ENCODE data around the gene JOSD1. TPM values are rescaled to one million over a fixed set of nuclear protein-coding genes. Genes with fewer than 3 reads are reported as not detected.

JOSD1 gene
- total RNA-seq, 1 donor from 2014 or later, result 44.7 TPM

GRCh38 chr22:38742176-38742942 is 41.6 kb upstream of the JOSD1 start:
- Histone ChIP-seq H3K36me3 (peaks cover 100% of the 10 kb centered on the region), H3K9me3 (no peaks in the 10 kb centered on the region), H3K27ac (no peak overlapping the region), H3K4me3 (no peak overlapping the region), H3K4me1 (no peaks in the 10 kb centered on the region), H3K27me3 (ENCODE audit: low read depth) (no peaks in the 10 kb centered on the region)
- TF ChIP-seq CTCF (IDR thresholded peaks at IDR 0.05), result no peak
- DNase-seq (no peak), ATAC-seq (no peak)
- intact Hi-C loops (cut with DNase I), result no loop called here

- H3K36me3 ChIP-seq, result peaks cover 100% of the 10 kb centered on the region
- ATAC-seq (no peak), DNase-seq (no peak)
- H3K27me3 ChIP-seq (ENCODE audit: low read depth), result no peaks in the 10 kb centered on the region
- intact Hi-C loops (cut with DNase I), result no loop called here
- H3K9me3 ChIP-seq, result no peaks in the 10 kb centered on the region
- H3K4me1 ChIP-seq, result no peaks in the 10 kb centered on the region
- no peak for TF ChIP-seq CTCF (IDR thresholded peaks at IDR 0.05)
- no peak overlapping the region for H3K4me3 ChIP-seq
- H3K27ac ChIP-seq, result no peak overlapping the region
Observed at GRCh38 chr22:38741576-38741975, 40.8 kb upstream of the JOSD1 start.

GRCh38 chr22:38741166-38741565 is 40.4 kb upstream of the JOSD1 start:
- H3K27me3 ChIP-seq (ENCODE audit: low read depth), result no peaks in the 10 kb centered on the region
- H3K4me1 ChIP-seq, result no peaks in the 10 kb centered on the region
- no peak for ATAC-seq
- H3K36me3 ChIP-seq, result peaks cover 100% of the 10 kb centered on the region
- no peak overlapping the region for H3K4me3 ChIP-seq
- H3K27ac ChIP-seq, result no peak overlapping the region
- TF ChIP-seq CTCF (IDR thresholded peaks at IDR 0.05), result no peak
- intact Hi-C loops (cut with DNase I), result no loop called here
- DNase-seq, result no peak
- no peaks in the 10 kb centered on the region for H3K9me3 ChIP-seq

- no peak for TF ChIP-seq CTCF (IDR thresholded peaks at IDR 0.05)
- intact Hi-C loops (cut with DNase I), result no loop called here
- peaks cover 3% of the 10 kb centered on the region for H3K4me1 ChIP-seq
- H3K27ac ChIP-seq, result no peak overlapping the region
- no peak overlapping the region for H3K4me3 ChIP-seq
- ATAC-seq, result no peak
- DNase-seq, result no peak
- H3K9me3 ChIP-seq, result no peaks in the 10 kb centered on the region
- H3K36me3 ChIP-seq, result peaks cover 100% of the 10 kb centered on the region
- H3K27me3 ChIP-seq (ENCODE audit: low read depth), result no peaks in the 10 kb centered on the region
Observed at GRCh38 chr22:38740754-38741153, 40.0 kb upstream of the JOSD1 start.

GRCh38 chr22:38740116-38740723 is 39.5 kb upstream of the JOSD1 start:
- no peaks in the 10 kb centered on the region for H3K27me3 ChIP-seq (ENCODE audit: low read depth)
- no peak overlapping the region for H3K27ac ChIP-seq
- ATAC-seq (no peak), DNase-seq (no peak)
- intact Hi-C loops (cut with DNase I), result no loop called here
- H3K4me3 ChIP-seq, result no peak overlapping the region
- peaks cover 9% of the 10 kb centered on the region for H3K4me1 ChIP-seq
- peaks cover 100% of the 10 kb centered on the region for H3K36me3 ChIP-seq
- no peak for TF ChIP-seq CTCF (IDR thresholded peaks at IDR 0.05)
- no peaks in the 10 kb centered on the region for H3K9me3 ChIP-seq
